ACHN (cell line): ENCODE data around the gene MIA2.
A peak's percentile ranks its signal among the peaks of the same experiment; 100 is the strongest.
"Not testable (repeated sequence)": the region's sequence is repeated elsewhere in the genome, so short reads cannot be mapped to it uniquely, and the experiment has no call there.

Experiments
- DNase-seq: peaks from one replicate; pipeline ENCODE4 v3.0.0-alpha.2; 2015
- in situ Hi-C: cut with HindIII; loops from 2 replicates; pipeline ENCODE4 v1.10.0; 2017; ENCODE audit warnings: low sequenced_read_pairs, low pct_ligation_motif_present, low pct_unique_long_range_greater_than_20kb

The MIA2 gene, protein sequence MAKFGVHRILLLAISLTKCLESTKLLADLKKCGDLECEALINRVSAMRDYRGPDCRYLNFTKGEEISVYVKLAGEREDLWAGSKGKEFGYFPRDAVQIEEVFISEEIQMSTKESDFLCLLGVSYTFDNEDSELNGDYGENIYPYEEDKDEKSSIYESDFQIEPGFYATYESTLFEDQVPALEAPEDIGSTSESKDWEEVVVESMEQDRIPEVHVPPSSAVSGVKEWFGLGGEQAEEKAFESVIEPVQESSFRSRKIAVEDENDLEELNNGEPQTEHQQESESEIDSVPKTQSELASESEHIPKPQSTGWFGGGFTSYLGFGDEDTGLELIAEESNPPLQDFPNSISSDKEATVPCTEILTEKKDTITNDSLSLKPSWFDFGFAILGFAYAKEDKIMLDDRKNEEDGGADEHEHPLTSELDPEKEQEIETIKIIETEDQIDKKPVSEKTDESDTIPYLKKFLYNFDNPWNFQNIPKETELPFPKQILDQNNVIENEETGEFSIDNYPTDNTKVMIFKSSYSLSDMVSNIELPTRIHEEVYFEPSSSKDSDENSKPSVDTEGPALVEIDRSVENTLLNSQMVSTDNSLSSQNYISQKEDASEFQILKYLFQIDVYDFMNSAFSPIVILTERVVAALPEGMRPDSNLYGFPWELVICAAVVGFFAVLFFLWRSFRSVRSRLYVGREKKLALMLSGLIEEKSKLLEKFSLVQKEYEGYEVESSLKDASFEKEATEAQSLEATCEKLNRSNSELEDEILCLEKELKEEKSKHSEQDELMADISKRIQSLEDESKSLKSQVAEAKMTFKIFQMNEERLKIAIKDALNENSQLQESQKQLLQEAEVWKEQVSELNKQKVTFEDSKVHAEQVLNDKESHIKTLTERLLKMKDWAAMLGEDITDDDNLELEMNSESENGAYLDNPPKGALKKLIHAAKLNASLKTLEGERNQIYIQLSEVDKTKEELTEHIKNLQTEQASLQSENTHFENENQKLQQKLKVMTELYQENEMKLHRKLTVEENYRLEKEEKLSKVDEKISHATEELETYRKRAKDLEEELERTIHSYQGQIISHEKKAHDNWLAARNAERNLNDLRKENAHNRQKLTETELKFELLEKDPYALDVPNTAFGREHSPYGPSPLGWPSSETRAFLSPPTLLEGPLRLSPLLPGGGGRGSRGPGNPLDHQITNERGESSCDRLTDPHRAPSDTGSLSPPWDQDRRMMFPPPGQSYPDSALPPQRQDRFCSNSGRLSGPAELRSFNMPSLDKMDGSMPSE (N-terminal part only)

DNA sequence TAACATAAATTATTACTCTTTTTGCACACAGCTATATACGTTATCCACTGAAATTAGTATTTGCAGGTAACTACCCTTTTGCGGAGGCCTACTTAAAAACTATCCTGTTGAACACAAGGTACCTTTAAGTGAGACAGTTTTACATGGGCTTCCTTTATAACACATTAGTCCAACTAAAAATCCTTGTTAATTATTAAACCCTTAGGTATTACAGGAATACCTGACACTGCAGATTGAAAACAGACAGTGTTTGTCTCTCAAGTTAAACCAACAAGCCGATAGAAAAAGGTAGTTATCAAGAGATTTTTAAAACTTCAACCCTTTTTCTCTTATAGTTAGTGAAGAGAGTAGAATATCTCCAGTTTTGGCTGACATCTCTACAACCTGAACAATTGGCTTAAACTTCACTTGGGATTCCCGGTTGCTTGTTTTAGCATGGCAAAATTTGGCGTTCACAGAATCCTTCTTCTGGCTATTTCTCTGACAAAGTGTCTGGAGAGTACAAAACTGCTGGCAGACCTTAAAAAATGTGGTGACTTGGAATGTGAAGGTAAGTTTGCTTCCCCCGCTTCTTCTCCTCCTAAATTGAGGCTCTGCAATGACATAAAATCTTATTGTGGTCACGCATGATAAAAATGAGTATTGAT is at the start of gene MIA2:
Gene MIA2 (plus strand): TSS at position 236 of the 647 bp plus-strand sequence. CDS start 200 bp downstream, at position 436.
- in situ Hi-C loops, result no loop called here
- DNase-seq, result peak; percentile 38

DNA sequence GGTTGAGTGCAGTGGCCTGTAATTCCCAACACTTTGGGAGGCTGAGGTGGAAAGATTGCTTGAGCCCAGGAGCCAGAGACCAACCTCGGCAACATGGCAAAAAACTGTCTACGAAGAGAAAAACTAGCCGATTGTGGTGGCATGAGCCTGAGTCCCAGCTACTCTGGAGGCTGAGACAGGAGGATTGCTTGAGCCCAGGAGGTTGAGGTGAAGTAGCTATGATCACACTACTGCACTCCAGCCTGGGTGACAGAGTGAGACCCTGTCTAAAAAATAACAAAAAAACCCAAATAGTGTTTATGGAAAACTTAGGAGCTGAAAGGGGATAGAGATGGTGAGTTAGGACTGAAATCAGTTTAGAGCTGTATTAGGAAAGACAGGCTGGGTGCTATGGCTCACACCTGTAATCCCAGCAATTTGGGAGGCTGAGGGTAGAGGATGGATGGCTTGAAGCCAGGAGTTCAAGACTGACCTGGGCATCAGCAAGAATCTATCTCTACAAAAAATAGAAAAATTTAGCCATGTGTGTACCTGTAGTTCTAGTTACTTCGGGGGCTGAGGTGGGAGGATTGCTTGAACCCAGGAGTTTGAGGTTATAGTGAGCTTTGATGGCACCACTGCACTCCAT is 49.0 kb upstream of the MIA2 start:
- no peak for DNase-seq
- in situ Hi-C loops, result no loop called here

DNA sequence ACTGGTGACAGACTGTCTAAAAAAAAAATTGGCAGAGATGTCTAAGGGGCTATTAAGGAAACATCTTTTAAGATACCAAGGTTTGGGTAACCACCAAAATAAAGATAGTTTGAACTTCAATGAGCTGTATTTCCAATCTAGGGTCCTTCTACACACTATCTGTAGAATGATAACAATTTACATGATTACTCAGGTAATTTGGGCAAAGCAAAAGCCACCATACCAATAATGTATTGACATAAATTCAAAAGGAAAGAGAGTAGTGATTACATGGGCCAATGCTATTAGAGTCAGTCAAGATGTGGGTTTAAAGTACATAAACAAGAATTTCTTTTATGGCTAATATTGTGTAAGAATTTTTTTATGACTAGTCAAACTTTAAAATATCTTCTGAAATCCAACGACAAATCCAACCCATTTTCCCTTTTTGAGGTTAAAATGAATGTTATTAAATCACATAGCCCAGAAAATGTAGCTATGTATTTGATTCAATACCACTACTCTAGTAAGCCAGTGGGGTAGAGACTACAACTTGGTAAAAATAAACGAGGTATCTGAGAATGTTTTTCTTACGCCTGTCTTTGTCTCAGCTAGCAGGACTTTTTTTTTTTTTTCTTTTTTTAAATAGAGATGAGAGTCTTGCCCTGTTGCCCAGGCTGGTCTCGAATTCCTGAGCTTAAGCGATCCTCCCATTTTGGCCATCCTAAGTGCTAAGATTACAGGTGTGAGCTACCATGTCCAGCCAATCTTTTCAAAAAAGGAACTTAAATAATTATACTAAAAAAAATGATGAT is 48.3 kb upstream of the MIA2 start:
- DNase-seq, result no peak
- in situ Hi-C loops, result no loop called here

DNA sequence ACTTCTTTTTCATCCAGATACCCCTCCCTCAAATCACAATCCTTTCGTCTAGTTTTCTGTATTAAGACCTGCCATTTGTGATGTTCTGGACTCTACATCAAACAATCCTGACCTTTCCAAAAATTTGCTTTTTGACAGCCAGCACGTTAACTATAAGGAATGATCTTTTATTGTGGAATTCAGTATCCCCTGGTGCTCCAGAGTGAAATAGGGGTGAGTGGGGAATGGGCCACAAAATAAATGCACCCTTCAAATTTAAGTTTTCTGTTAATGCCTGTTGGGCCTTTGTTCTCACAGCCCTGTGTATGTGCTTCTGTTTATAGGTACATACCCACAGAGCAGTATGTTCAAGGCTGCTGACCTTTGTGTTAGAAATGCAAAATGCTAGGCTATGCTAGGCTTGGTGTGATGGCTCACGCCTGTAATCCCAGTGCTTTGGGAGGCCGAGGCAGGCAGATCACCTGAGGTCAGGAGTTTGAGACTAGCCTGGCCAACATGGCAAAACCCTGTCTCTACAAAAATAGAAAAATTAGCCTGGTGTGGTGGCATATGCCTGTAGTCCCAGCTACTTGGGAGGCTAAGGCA is 46.7 kb upstream of the MIA2 start:
- DNase-seq, result no peak
- in situ Hi-C loops, result no loop called here

DNA sequence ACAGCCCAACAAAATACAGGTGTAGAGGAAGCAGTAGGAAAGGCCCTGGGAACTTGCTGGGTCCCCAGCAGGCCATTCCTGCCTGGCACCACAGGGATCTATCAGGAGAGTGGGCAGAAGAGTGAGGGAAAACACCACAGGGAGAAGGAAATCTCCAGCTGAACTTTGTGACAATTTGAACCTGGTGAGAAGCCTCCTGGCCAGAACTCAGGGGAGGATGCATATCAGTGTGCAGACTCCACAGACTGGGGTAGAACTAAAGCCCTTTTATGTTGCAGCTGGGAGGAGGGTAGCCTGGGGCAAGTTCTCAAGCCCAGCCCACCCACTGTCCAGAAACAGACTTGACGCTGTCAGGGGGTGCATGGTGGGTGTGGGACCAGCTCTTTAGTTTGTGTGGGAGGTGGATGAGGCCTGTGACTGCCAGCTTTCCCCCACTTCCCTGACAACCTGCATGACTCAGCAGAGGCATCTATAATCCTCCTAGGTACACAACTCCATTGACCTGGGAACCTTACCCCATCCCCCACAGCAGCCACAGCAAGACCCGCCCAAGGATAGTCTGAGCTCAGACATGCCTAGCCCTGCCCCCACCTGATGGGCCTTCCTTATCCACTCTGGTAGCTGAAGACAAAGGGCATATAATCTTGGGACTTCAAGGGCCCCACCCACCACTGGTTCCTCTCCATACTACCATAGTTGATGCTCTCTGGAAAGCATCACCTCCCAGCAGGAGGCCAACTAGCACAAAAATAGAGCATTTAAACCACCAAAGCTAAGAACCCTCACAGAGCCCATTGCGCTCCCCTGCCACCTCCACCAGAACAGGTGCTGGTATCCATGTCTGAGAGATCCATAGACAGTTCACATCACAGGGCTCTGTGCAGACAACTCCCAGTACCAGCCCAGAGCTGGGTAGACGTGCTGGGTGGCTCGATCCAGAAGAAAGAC is 29.8 kb upstream of the MIA2 start:
- DNase-seq, result no peak

DNA sequence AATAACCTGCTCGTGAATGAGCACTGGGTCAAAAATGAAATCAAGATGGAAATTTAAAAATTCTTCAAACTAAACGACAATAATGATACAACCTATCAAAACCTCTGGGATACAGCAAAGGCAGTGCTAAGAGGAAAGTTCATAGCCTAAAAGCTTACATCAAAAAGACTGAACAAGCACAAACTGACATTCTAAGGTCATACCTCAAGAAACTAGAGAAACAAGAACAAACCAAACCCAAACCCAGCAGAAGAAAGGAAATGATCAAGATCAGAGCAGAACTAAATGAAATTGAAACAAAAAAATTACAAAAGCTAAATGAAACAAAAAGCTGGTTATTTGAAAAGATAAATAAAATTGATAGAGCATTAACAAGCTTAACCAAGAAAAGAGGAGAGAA is 26.3 kb upstream of the MIA2 start:
- DNase-seq, in situ Hi-C loops: not testable (repeated sequence)

More for the DNA sequence above, 29.8 kb upstream of the MIA2 start:
- in situ Hi-C loops, result no loop called here

DNA sequence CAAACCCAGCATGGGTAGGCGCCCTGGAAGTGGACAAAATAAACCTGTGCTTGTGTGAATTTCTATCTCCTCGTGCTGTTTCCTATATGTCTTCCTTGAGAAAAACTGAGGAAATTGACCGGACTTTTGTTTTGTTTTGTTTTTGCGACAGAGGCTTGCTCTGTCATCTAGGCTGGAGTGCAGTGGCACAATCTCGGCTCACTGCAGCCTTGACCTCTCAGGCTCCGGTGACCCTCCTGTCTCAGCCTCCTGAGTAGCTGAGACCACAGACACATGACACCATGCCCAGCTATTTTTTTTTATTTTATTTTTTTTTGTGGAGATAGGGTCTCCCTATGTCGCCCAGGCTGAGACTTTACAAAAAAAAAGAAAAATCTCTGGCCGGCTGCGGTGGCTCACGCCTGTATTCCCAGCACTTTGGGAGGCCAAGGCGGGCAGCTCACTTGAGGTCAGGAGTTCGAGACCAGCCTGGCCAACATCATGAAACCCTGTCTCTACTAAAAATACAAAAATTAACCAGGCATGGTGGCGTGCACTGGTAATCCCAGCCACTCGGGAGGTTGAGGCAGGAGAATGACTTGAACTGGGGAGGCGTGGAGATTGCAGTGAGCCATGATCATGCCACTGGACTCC is 22.5 kb upstream of the MIA2 start:
- in situ Hi-C loops, result no loop called here
- no peak for DNase-seq

DNA sequence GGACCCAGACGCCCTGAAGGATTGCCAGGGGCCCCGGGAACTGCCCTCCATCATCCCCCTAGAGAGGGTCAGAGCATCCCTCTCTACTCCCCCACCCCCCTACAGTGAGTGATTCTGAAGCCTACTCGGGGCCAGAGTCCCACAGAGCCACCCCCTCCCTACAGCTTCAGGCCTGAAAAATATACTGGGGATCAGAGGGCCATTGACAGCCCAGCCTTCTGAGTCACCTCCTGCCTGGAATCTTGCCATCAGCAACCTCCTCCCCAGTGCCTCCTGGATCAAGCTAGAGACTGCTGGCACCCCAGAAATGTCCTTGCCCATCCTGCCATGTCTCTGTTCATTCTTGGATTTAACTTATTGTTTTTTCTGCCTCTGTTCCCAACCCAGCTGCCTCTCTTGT is 21.7 kb upstream of the MIA2 start:
- in situ Hi-C loops, result no loop called here
- DNase-seq, result no peak

DNA sequence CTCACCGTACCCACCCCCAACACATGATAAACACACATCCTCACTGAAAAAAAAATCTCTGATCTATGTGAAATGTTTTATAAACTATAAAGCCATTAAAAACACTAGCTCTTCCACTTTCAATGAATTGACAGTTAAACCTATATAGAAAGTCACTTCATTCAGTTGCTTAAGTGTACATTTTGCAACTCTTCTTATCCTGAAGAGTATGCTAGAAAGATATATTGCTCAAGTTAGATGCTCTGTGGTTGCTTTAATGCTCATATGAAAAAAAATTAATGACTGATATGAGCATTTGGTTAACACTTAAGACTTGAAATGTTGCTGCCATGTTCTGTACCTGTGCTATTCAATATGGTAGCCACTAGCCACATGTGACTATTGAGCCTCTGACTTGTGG is 21.0 kb upstream of the MIA2 start:
- no peak for DNase-seq
- in situ Hi-C loops, result no loop called here

DNA sequence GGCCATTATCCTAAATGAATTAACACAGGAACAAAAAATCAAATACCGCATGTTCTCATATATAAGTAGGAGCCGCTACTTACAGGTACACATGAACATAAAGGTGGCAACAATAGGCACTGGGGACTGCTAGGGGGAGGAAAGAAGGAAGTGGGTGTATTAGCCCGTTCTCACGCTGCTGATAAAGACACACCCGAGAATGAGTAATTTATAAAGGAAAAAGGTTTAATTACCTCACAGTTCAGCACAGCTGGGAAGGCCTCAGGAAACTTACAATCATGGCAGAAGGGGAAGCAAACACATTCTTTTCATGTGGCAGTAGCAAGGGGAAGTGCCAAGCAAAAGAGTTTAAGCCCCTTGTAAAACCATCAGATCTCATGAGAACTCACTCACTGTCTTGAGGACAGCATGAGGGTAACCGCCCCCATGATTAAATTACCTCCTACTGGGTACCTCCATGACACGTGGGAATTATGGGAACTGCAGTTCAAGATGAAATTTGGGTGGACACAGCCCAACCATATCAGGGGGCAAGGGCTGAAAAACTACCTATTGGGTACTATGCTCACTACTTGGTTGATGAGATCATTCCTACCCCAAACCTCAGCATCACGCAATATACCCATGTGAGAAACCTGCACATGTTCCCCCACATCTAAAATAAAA is 16.4 kb upstream of the MIA2 start:
- no peak for DNase-seq
- in situ Hi-C loops, result no loop called here

DNA sequence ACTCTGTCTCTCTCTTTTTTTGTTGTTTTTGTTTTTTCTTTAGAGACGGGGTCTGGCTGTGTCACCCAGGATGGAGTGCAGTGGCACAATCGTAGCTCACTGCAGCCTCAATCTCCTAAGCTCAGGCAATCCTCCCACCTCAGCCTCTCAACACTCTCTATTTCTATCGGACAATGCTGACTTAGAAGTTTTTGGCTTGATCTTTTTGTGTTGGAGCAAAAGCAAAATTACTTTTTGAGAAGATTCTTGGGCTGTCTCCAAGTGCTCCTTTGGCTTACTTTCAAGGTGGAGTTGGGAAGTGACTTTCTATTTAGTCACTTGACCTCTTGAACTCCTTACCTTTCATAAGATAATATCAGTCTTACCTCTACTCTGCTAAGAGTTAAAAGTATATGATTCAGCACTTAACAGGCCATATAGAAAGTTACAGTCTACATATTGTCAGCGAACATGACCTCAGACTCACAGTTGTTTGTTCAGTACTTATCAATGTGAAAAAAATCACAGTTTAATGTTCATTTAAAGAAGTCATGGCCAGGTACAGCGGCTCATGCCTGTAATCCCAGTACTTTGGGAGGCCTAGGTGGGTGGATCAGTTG is 15.4 kb upstream of the MIA2 start:
- in situ Hi-C loops, result no loop called here
- no peak for DNase-seq

DNA sequence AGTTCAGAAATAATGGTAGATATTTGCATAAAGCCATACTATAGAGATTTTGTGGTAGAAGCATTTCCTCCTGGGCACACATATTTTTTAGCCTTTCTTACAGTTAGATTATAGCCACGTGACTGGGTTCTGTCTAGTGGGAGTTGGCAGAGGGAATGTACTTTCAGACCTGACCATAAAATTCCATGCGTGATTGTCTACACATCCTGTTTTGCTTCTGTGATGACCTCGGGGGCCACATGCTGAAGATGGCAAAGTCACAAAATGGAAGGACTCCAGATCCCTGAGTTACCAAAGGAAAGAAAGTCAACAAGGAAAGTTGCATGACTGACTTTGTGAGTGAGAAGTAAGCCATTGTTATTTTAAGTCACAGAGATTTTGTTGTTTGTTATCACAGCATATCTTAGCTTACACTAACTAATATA is 14.6 kb upstream of the MIA2 start:
- DNase-seq, result no peak
- in situ Hi-C loops, result no loop called here

DNA sequence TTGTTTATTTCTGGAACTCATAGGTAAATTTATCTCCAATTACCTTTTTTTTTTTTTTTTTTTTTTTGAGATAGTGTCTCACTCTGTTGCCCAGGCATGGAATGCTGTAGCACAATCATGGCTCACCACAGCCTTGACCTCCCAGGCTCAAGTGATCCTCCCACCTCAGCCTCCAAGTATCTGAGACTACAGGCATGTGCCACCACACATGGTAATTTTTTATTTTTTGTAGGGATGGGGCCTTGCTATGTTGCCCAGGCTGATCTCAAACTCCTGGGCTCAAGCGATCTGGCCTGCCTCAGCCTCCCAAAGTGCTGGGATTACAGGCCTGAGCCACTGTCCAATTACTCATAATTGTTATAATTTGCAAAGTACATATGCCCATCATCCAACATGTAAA is 13.2 kb upstream of the MIA2 start:
- DNase-seq, in situ Hi-C loops: not testable (repeated sequence)

DNA sequence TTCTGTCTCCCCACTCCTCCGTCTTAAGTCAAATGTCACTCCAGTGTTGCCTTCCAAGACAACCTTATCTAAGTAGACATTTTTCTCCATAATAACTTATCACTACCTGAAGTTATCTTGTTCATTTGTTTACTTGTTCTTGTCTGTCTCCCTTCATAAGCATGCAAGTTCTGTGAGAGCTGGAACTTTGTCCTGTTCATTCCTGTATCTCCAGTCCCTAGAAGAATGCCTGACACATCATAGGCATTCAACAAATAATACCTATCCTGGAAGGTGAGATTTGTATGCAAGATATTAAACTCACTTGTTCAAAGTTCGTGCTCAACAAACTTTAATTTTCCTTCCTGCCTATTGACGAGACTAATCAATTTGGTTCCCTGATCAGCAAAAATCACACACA is 5.7 kb upstream of the MIA2 start:
- in situ Hi-C loops, result no loop called here
- DNase-seq, result no peak
